Anterior cingulate cortex (tissue), 58 donors: ENCODE results near the gene COL19A1.

Source experiments
- DNase-seq, 58 donors: peaks; one replicate each; lab custom pipeline; 2025; lab: John Stamatoyannopoulos, UW

The COL19A1 gene

GRCh38 chr6:70040766-70041165 lies 174.4 kb downstream of the COL19A1 start:
- DNase-seq: no peak

GRCh38 chr6:70041411-70041810 lies 175.1 kb downstream of the COL19A1 start:
- DNase-seq: no peak

GRCh38 chr6:70045413-70045812 lies 179.1 kb downstream of the COL19A1 start:
- DNase-seq: no peak

- no peak for DNase-seq
These were observed 185.1 kb downstream of the COL19A1 start for GRCh38 chr6:70051197-70052124.

- no peak for DNase-seq
These were observed 192.8 kb downstream of the COL19A1 start for GRCh38 chr6:70059039-70059719.

- no peak for DNase-seq
These were observed 194.3 kb downstream of the COL19A1 start for GRCh38 chr6:70060680-70061079.

GRCh38 chr6:70061546-70061945 lies 195.2 kb downstream of the COL19A1 start:
- DNase-seq: no peak

- no peak for DNase-seq
These were observed 195.7 kb downstream of the COL19A1 start for GRCh38 chr6:70062010-70062409.

- no peak for DNase-seq
These were observed 206.3 kb downstream of the COL19A1 start for GRCh38 chr6:70072540-70073179.

- DNase-seq: no peak
These were observed 207.3 kb downstream of the COL19A1 start for GRCh38 chr6:70073637-70074036.

GRCh38 chr6:70079241-70079640 lies 212.9 kb downstream of the COL19A1 start:
- DNase-seq: no peak

- DNase-seq: no peak
These were observed 214.2 kb downstream of the COL19A1 start for GRCh38 chr6:70080443-70081070.

GRCh38 chr6:70082830-70083229 lies 216.5 kb downstream of the COL19A1 start:
- DNase-seq: no peak

- DNase-seq: no peak
These were observed 220.4 kb downstream of the COL19A1 start for GRCh38 chr6:70086806-70087205.

- no peak for DNase-seq
These were observed 227.8 kb downstream of the COL19A1 start for GRCh38 chr6:70094156-70094555.

GRCh38 chr6:70099732-70100131 lies 233.4 kb downstream of the COL19A1 start:
- no peak for DNase-seq

GRCh38 chr6:70103798-70104197 lies 237.4 kb downstream of the COL19A1 start:
- DNase-seq: no peak

- peak in 2 of 58 donors; percentile 31 to 56 for DNase-seq
These were observed 241.7 kb downstream of the COL19A1 start for GRCh38 chr6:70107852-70108629.

- DNase-seq: no peak
These were observed 244.0 kb downstream of the COL19A1 start for GRCh38 chr6:70110126-70111022.
